K562 (cell line): ENCODE data around the gene INCA1. TPM values are rescaled to one million over a fixed set of nuclear protein-coding genes. Genes with fewer than 3 reads are reported as not detected.

Experiments
- BRD9 ChIP-seq: fragments of 450-650 bp; IDR thresholded peaks from 2 replicates; pipeline ENCODE4 v1.6.1; 2018; ENCODE audit warnings: low read depth; ENCODE audit not compliant: partially characterized antibody
- EGR1 ChIP-seq: fragments of 450-650 bp; conservative IDR thresholded peaks from 2 replicates; pipeline ENCODE4 v1.6.1; 2017; ENCODE audit warnings: mild to moderate bottlenecking
- ETV1 ChIP-seq: fragments of 450-650 bp; conservative IDR thresholded peaks from 2 replicates; pipeline ENCODE4 v1.6.1; 2016; ENCODE audit warnings: missing genetic modification characterization, control low read depth, low read depth, missing compliant biosample characterization
- FOXK1 ChIP-seq: sonication (generic); formaldehyde crosslinking; IDR thresholded peaks from 2 replicates; pipeline ENCODE4 v1.8.0; 2022; ENCODE audit warnings: missing genetic modification reagents, mild to moderate bottlenecking, borderline replicate concordance
- GABPB2 ChIP-seq: fragments of 250-450 bp; sonication (Bioruptor Pico); conservative IDR thresholded peaks from 2 replicates; pipeline ENCODE4 v1.5.1; 2021; ENCODE audit warnings: mild to moderate bottlenecking
- HDAC8 ChIP-seq: fragments of 450-650 bp; IDR thresholded peaks from 2 replicates; pipeline ENCODE4 v1.6.1; 2016; ENCODE audit warnings: mild to moderate bottlenecking, missing genetic modification characterization, moderate library complexity, missing compliant biosample characterization
- HMGN3 ChIP-seq: IDR thresholded peaks from 2 replicates; pipeline ENCODE4 v1.6.1; 2011; ENCODE audit warnings: borderline replicate concordance, low read depth, mild to moderate bottlenecking, mixed read lengths, low read length; ENCODE audit not compliant: insufficient read length; ENCODE audit errors: extremely low read depth
- MCM3 ChIP-seq: fragments of 450-650 bp; IDR thresholded peaks from 2 replicates; pipeline ENCODE4 v1.6.1; 2016
- RBM39 ChIP-seq: fragments of 200-400 bp; formaldehyde crosslinking; optimal IDR thresholded peaks from 2 replicates; pipeline ENCODE3; 2018; ENCODE audit warnings: low read depth, low read length
- RCOR1 ChIP-seq, 2 experiments: IDR thresholded peaks; 2 replicates each; pipeline ENCODE4 v1.6.1; 2012; ENCODE audit warnings: low read depth in 2 of 2, low read length in 2 of 2, borderline replicate concordance in 1 of 2, improper control_type of control experiment in 1 of 2
- SAFB ChIP-seq: fragments of 200-400 bp; formaldehyde crosslinking; IDR thresholded peaks from 2 replicates; pipeline ENCODE4 v1.6.1; 2017; ENCODE audit warnings: low read depth, low read length, borderline replicate concordance
- SP1 ChIP-seq: sonication (generic); formaldehyde crosslinking; IDR thresholded peaks from 2 replicates; pipeline ENCODE4 v1.8.1; 2022; ENCODE audit warnings: mild to moderate bottlenecking, missing genetic modification reagents
- ZNF436 ChIP-seq: fragments of 250-450, 450-650 bp; sonication (Bioruptor Pico); formaldehyde crosslinking; IDR thresholded peaks from 2 replicates; pipeline ENCODE4 v1.7.0; 2020; ENCODE audit warnings: mild to moderate bottlenecking
- ZNF766 ChIP-seq: fragments of 200-800 bp; sonication (Bioruptor generic); conservative IDR thresholded peaks from 2 replicates; pipeline ENCODE4 v1.6.1; 2016; ENCODE audit warnings: missing genetic modification characterization, missing compliant biosample characterization
- ZNF830 ChIP-seq: fragments of 250-450 bp; sonication (Bioruptor Pico); IDR thresholded peaks from 2 replicates; pipeline ENCODE4 v1.5.0; 2021; ENCODE audit warnings: mild to moderate bottlenecking
- polyA plus RNA-seq, 8 experiments: library from polyadenylated mRNA; depleted of rRNA in 4 of 8; stranded (reverse) in 5 of 8; unstranded in 3 of 8; fragments of >200 nt; fragmentation: Nextera tagmentation in 2 of 8; fragmentation: Illumina TruSeq in 1 of 8; extraction: Ambion mirVana in 2 of 8; extraction: Trizol in 1 of 8; gene quantifications; 2 replicates each; pipeline versions ENCODE4 v1.2.1 to v1.2.3, GENCODE V29; 2011 to 2014; ENCODE audit warnings: inconsistent platforms in 1 of 8, missing spikeins in 1 of 8
- total RNA-seq, 7 experiments: library from RNA; depleted of rRNA in 6 of 7; stranded (reverse); fragments of >200 nt in 6 of 7; fragmentation: Illumina TruSeq in 2 of 7; extraction: Trizol in 2 of 7; gene quantifications; 2 replicates each; pipeline versions ENCODE4 v1.2.1 to v1.2.3, GENCODE V29; 2011 to 2021; ENCODE audit warnings: low replicate concordance in 1 of 7
- TF ChIP-seq, protein P1 (sequence below): fragments of 450-650 bp; formaldehyde crosslinking; IDR thresholded peaks from 2 replicates; pipeline ENCODE4 v1.4.0; 2020; ENCODE audit warnings: mild to moderate bottlenecking, moderate library complexity
- TF ChIP-seq, protein P2 (sequence below): fragments of 450-650 bp; formaldehyde crosslinking; IDR thresholded peaks from 2 replicates; pipeline ENCODE4 v1.4.0; 2020; ENCODE audit warnings: mild to moderate bottlenecking, mixed read lengths
- TF ChIP-seq, protein P3 (sequence below): fragments of 450-650 bp; formaldehyde crosslinking; IDR thresholded peaks from 2 replicates; pipeline ENCODE4 v1.4.0; 2020; ENCODE audit warnings: mild to moderate bottlenecking, moderate library complexity
- TF ChIP-seq, protein P4 (sequence below): sonication (generic); formaldehyde crosslinking; IDR thresholded peaks from 2 replicates; pipeline ENCODE4 v1.8.1; 2023; ENCODE audit warnings: mild to moderate bottlenecking, missing genetic modification reagents
- TF ChIP-seq, protein P5 (sequence below): sonication (generic); formaldehyde crosslinking; IDR thresholded peaks from 2 replicates; pipeline ENCODE4 v1.8.1; 2022; ENCODE audit warnings: missing genetic modification reagents

Gene INCA1
- total and polyA plus RNA-seq, 9 of the 15 experiments (the other 6 are each of a cell fraction or from before 2014, with no cell fraction given): 0.08 to 0.50 (median 0.13) TPM; not detected in 4

DNA sequence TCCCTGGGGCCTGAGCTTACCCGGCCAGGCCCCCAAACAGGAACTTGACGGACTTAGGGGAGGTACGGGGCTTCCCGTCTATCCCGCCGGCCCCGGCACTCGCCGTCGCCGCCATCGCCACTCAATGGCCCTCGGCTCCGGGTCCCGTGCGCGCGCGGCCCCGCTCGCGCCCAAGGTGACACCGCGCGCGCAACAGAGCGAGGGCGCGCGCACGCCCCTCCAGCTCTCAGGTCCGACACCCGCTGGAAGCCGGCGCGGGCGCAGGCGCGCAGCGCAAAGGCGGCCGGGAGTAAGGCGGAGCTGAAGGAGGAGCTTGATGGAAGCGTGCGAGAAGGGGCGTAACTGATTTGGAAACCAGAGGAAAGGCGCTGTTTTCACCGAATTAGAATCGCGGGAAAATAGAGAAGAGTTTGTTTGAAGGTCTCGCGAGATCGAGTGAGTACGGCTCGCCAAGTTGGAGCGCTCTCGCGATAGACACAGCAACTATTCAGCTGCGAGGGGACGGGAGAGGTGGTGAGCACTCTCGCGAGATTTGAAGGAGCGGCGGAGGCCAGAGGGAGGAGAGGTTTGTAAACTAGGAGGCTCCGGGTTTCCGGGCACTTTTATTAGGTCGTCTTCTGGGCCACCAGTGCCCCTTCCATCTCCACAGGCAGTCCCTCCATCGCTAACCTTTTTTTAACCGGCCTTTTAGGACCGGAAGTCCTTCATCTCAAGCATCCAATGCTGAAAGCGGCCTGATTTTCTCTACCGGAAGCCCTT lies 57.3 kb downstream of the INCA1 start, which contains the start of the genes RNF167 and SLC25A11 (continued):
- TF ChIP-seq, protein P1, sequence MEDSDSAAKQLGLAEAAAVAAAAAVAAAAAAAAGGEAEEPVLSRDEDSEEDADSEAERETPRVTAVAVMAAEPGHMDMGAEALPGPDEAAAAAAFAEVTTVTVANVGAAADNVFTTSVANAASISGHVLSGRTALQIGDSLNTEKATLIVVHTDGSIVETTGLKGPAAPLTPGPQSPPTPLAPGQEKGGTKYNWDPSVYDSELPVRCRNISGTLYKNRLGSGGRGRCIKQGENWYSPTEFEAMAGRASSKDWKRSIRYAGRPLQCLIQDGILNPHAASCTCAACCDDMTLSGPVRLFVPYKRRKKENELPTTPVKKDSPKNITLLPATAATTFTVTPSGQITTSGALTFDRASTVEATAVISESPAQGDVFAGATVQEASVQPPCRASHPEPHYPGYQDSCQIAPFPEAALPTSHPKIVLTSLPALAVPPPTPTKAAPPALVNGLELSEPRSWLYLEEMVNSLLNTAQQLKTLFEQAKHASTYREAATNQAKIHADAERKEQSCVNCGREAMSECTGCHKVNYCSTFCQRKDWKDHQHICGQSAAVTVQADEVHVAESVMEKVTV (CRISPR knock-in tag): no peak
- TF ChIP-seq EGR1 (no peak), BRD9 (no peak), MCM3 (no peak), ZNF766 (peak; percentile 93), SAFB (no peak), ZNF436 (CRISPR knock-in tag) (no peak), ETV1 (tag) (peak; percentile 83), FOXK1 (no peak), HDAC8 (tag) (0 out of 2 replicates have a peak, but pooled peaks have one; percentile 43), GABPB2 (CRISPR knock-in tag) (no peak), RCOR1 (IDR thresholded peaks at IDR 0.05; ENCODE audit: borderline replicate concordance in 1 of 2, low read depth in 2 of 2, low read length in 2 of 2) (no peak), SP1 (peak; percentile 45; the same call in 1 of the 2 replicates), RBM39 (no peak), ZNF830 (CRISPR knock-in tag) (no peak), HMGN3 (peak; percentile 16)
- TF ChIP-seq, protein P2, sequence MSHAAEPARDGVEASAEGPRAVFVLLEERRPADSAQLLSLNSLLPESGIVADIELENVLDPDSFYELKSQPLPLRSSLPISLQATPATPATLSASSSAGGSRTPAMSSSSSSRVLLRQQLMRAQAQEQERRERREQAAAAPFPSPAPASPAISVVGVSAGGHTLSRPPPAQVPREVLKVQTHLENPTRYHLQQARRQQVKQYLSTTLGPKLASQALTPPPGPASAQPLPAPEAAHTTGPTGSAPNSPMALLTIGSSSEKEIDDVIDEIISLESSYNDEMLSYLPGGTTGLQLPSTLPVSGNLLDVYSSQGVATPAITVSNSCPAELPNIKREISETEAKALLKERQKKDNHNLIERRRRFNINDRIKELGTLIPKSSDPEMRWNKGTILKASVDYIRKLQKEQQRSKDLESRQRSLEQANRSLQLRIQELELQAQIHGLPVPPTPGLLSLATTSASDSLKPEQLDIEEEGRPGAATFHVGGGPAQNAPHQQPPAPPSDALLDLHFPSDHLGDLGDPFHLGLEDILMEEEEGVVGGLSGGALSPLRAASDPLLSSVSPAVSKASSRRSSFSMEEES (CRISPR knock-in tag): no peak
- TF ChIP-seq, protein P3, sequence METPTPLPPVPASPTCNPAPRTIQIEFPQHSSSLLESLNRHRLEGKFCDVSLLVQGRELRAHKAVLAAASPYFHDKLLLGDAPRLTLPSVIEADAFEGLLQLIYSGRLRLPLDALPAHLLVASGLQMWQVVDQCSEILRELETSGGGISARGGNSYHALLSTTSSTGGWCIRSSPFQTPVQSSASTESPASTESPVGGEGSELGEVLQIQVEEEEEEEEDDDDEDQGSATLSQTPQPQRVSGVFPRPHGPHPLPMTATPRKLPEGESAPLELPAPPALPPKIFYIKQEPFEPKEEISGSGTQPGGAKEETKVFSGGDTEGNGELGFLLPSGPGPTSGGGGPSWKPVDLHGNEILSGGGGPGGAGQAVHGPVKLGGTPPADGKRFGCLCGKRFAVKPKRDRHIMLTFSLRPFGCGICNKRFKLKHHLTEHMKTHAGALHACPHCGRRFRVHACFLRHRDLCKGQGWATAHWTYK (CRISPR knock-in tag): no peak
- TF ChIP-seq, protein P4, sequence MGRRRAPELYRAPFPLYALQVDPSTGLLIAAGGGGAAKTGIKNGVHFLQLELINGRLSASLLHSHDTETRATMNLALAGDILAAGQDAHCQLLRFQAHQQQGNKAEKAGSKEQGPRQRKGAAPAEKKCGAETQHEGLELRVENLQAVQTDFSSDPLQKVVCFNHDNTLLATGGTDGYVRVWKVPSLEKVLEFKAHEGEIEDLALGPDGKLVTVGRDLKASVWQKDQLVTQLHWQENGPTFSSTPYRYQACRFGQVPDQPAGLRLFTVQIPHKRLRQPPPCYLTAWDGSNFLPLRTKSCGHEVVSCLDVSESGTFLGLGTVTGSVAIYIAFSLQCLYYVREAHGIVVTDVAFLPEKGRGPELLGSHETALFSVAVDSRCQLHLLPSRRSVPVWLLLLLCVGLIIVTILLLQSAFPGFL: no peak
- TF ChIP-seq, protein P5, sequence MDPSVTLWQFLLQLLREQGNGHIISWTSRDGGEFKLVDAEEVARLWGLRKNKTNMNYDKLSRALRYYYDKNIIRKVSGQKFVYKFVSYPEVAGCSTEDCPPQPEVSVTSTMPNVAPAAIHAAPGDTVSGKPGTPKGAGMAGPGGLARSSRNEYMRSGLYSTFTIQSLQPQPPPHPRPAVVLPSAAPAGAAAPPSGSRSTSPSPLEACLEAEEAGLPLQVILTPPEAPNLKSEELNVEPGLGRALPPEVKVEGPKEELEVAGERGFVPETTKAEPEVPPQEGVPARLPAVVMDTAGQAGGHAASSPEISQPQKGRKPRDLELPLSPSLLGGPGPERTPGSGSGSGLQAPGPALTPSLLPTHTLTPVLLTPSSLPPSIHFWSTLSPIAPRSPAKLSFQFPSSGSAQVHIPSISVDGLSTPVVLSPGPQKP: no peak
